Ecto neural progenitor cell (in vitro differentiated cells): Measurements from ENCODE around the gene MS4A10.
"Not testable (repeated sequence)": the region's sequence is repeated elsewhere in the genome, so short reads cannot be mapped to it uniquely, and the experiment has no call there.

Source experiments
- DNase-seq: peaks from one replicate; pipeline ENCODE4 v3.0.0-alpha.2; 2018; ENCODE audit warnings: low spot score

Gene MS4A10

DNA sequence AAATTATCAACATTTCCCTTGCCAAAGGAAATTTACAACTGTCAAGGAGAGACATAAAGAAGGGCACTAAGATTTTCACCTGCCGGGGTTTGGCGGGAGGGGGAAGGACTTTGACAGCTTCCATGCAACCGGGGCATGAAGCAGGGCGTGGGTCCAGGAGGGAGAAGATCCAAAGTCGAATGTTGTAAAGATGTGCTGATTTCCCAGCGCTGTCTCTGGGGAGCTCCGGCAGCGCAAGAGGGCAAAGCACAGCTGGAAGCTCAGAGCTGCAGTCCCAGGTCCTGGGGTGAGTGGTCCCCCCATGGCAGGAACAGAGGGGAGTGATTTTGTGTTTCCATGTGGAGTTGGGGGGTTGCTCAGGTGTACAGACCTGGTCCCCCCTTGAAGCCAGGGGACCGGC lies at the start of gene MS4A10:
TSS of gene MS4A10 (plus strand) at position 198 of the 400 bp plus-strand sequence. CDS start 5,003 bp downstream, outside the sequence.
- no peak for DNase-seq

DNA sequence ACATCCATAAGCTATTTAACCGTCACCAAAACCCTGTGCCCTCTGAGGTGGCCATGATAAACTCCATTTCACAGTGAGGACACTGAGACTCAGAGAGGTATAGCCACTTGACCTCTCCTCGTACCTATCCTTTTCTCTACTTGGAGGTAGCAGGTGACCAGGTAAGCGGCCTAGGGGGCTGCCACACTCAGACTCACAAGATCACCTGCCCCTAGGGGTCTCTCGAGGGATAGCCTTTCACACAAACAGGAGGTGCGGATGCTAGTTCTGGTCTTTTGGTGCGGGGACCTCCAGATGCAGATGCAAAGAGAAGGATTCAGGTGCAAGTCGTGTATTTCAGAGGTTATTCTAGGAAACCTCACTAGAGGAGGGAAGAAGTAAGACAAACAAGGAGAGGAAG lies 46.0 kb upstream of the MS4A10 start:
- no peak for DNase-seq

DNA sequence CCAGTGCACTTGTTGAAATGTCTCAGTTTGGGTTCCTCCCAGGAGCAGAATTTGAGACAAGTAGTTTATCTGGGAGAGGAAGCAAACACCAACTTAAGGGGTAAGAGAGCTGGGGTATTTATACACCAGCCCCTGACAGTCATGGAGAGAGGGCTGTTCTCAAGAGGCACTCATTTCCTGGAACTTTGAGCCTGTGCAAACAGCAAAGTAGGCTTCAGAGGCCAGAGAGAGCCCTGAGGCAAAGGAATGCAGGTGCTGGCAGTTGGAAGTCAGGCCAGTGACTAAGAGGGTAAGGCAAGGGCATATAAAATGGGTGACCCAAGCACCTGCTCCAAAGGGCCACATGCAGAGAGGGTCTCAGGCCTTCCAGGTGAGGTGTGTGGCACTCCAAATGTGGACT lies 44.6 kb upstream of the MS4A10 start:
- DNase-seq, result no peak

DNA sequence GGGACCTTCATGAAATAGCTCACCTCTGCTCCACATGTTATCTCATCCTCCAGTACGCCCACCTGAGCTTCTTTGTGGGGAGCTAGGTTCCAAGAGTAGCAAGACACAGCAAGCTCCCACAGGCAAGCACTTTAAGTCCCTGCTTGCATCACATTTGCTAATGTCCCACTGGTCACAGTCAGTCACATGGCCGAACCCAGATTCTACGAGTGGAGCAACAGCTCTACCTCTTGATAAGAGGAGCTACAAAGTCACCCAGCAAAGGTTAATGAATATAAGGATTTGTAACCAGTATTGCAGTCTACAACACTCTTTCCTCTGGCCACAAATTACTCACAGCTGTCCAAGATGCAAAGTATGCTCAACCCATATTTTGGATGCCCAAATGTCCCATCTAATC lies 43.7 kb upstream of the MS4A10 start:
- DNase-seq, result no peak

DNA sequence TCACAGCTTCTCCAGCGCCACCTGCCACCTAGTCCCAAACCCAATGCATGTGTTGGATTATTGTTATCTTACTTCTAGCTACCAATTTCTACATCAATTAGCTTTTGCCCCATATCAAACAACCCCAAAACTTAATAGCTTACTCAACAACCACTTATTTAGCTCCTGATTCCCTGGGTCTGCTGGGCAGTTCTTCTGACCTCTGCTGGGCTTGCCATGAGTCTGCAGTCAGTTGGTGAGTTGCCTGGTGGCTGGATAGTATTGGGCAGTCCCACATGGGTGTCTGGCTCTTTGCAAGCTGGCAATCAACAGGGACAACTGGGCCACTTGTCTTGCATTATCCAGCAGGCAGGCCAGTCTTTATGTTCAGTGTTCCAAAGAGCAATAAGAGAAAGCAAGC lies 42.1 kb upstream of the MS4A10 start:
- no peak for DNase-seq

DNA sequence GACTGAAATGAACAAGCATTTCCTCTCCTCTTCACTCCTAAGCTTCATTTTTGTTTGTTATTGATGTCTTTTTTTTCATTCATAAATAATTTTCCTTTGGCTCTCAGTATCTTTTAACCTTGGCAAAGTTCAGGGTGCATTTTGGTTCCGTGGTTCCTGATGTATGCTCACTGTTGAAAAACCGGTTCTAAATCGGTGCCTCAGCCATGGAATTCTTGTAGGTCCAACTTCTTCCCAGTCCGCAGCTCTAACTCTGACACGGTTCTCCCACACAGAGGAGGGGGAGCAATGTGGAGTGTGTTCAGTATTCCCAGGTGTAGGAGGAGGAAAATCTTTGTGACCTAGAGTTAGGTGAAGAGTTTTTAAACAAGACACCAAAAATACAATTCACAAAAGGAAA lies 41.0 kb upstream of the MS4A10 start:
- DNase-seq, result no peak

DNA sequence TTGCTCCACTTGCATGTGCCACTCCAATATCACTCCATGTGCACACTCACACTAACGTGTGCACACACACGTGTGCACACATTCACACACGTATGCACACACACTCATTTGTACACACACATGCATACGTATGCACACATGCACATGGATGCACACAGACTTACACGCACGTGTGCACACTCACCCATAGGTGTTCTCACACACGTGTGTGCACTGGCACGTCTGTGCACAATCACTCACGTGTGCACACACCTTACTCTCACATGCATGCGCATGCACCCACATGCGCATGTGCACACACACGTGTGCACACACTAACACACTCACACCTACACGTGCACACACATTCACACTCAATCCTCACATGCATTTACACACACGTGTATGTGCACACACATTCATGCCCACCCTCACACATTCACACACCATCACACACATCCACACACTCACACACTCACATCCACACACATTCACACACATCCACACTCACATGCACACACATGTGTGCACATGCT lies 37.7 kb upstream of the MS4A10 start:
- DNase-seq, result no peak

DNA sequence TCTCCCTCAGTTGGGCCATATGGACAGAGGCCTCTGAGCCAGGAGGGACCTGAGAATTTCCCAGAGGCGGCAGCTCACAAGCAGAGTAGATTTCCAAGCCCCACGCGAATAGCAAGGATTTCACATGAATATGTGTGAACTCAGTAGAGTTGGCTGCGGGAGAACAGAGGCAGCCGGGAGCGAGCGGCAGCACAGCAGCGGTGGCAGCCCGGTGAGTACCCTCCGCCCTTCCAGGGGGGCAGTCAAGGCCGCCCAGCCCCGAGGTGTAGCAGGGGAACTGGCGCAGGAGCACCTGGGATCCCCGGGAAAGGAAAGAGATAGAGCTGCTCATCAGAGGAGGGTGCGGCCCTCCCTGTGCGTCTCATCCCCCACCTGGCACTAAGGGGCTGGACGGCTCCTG lies 36.9 kb upstream of the MS4A10 start:
- DNase-seq, result no peak

DNA sequence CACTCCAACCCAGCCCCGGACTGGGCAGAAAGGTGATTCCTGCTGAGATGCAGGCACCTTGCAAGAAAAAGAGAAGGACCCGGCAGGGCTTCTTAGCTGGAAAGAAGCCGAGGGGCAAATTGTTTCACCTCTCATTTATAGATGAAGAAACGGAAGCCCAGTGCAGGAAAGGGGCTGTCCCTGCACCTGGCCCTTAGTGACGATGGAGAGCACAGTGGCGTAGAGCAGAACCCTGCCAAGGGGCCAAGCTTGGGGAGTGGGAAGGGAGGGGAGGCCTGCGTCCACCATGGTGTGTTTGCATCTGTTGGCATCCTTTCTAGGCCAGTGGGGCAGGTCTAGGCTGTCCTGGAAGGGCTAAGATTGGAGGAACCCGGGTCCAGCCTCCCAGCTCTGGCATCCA lies 36.3 kb upstream of the MS4A10 start:
- no peak for DNase-seq

DNA sequence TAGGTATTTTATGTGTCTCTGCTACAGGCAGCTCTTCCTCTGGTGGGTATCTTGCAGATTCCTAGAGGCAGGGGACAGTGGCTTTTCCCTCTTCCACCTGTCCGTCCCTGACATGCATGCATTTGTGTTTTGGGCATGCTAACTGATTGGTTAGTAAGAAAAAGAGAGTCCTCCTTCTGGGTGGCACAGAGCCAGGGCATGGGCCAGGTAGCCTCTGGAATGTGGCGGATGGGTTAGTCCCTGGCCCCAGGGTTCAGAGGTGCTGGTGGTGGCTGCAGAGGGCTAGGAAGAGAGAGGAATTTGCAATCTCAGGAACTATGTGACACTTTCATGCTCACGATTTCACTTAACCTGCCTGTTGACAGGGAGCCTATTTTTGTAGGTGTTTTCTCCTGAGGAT lies 34.2 kb upstream of the MS4A10 start:
- no peak for DNase-seq

DNA sequence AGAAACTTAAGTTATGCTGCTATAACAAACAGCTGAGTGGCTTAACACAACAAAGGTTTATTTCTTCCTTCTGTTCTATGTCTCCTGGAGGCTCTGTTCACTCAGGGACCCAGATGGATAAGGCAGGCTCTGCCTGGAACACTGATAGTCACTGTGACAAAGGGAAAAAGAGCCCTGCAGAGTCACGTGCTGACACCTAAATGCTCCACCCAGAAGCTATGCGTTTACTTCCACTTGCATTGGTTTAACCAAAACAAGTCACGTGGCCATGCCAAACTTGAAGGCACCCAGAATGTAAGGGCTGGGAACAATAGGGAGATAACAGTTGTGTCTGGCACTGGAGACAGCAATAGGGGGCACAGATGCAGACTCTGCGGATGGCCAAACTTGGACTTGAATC lies 31.8 kb upstream of the MS4A10 start:
- DNase-seq, result no peak

DNA sequence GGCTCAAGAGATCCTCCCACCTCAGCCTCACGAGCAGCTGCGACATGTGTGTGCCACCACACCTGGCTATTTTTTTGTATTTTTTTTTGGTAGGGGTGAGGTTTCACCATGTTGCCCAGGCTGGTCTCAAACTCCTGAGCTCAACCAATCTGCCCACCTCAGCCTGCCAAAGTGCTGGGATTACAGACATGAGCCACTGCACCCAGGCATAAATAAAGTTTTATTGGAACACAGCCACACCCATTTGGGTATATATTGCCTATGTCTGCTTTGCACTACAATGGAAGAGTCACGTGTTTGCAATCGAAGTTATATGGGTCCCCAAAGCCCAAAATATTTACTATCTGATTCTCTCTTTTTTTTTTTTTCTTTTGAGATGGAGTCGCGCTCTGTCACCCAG lies 30.2 kb upstream of the MS4A10 start:
- no peak for DNase-seq

DNA sequence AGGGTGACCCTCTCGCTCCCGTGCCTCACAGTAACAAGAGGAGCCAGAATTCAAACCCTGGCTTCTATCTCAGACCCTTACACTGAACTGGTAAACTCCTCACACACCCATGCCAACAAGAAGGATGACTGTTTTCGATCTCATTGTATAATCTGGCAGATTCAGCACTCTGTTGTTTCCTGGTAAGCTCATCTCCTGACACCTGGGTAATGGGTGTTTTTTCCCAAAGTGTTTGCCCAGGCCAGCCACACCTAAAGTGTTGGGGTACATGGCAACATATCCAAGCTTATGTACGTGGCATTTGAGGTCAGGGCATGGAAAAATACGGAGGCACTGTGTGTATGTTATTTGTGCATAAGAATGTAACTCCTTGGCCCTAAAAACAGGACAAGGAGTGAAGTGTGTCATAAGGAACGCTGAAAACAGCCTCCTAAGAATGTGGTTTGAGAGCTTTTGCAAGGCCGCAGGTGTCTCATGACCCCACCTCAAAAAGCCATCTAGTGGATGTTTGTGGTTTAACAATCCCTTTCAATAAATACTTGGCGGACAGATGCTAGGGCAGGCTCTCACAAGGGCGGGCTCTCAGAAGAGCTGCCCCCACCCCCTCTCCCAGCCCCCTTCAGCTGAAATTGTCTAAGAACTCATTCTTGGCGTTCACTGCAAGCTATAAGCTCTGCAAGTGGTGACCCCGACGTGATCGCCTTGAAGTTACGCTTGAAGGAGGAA lies 28.7 kb upstream of the MS4A10 start, which contains the start of gene MS4A15:
TSS of gene MS4A15 (plus strand) at position 561 of the 726 bp plus-strand sequence. CDS start 6,867 bp downstream, outside the sequence.
- DNase-seq, result no peak

DNA sequence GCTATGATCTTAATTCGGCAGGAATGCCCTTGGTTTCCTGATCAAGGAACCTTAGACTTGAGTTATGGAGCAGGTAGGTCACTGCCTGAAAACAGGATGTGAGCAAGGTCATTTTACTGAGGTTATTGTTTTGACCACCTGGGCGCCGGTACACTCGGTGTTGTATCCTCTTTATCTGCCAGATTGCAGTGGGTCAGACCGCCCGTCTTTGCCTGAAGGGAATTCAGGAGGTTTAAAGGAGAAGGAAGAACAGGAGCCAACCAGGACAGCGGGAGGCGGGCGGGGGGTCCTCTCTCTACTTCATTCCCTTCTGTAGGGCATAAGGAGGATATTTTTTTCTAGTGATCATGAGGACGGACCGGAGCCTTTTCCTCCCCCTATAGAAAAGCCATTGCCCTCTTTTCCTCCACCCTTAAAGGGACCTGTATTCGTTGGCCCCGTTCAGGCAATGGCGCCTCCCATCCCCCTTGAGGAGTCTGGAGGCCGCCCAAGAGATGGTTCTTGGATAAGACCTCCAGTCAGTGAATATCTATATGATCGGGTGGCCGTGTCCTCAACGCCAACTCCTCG lies 27.8 kb upstream of the MS4A10 start:
- DNase-seq, result no peak

DNA sequence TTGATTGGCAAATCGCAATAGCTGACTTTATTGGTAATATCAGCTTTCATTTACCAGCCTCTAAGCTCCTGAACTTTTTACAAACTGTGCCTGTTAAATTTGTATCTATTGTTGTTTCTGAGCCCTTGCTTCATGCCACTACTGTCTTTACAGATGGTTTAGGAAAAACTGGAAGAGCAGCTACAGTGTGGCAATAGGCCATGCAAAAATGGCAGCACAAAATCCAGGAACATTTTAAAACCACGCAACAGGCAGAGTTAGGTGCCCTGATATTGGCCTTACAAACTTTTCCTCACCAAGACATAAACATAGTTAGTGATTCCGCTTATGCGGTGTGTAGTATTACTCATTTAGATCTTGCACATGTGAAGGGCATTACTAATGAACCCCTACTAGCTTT lies 26.5 kb upstream of the MS4A10 start:
- not testable (repeated sequence) for DNase-seq

DNA sequence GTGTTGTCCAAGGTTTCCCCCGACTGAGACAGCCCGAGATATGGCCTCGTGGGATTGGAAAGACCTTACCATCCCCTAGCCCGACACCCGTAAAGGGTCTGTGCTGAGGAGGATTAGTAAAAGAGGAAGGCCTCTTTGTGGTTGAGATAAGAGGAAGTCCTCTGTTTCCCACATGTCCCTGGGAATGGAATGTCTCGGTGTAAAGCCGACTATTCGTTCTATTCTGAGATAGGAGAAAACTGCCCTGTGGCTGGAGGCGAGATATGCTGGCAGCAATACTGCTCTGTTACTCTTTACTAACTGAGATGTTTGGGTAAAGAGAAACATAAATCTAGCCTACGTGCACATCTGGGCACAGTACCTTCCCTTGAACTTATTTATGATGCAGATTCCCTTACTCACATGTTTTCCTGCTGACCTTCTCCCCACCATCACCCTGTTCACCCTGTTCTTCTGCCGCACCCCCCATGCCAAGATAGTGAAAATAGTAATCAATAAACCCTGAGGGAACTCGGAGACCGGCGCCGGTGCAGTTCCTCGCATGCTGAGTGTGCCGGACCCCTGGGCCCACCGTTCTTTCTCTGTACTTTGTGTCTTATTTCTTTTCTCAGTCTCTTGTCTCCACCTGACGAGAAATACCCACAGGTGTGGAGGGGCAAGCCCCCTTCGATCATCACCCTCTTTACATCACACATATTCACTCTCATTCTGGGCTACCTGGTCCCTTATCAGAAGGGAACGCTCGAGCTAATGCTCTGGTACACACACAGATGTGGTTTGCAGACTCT lies 25.5 kb upstream of the MS4A10 start:
- DNase-seq, result not testable (repeated sequence)

DNA sequence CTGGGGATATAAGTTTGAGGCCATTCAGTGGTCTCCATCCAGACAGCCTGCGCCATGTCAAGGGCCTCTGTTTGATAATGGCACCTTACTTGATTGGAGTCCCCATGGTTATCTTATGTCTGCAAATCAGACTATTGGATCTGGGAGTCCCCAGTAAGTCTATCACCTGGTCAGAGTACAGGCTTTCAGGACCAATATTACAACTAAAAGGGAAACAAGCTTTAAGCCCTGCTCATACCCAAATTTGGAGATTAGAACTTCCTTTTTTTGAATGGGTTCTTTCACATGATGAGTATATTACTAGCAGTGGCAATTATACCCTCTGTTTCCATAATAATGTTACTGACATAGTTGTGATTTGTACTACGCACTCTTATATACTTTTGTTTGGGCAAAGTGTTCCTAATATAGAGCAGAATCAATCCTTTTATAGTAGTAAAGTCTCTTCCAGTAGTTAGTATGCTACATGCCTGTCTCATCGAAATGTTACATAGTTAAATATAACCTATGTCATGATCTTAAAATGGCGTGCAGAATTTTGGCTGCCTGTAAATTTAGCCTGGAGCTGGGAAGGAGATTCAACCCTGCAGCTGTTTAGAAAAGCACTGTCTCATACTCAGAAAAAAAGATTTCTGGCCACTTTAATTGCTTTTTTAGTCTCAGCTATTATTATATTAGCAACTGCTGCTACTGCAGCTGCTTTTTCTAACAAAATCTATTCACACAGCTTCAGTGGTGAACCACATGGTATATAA lies 23.5 kb upstream of the MS4A10 start:
- no peak for DNase-seq

DNA sequence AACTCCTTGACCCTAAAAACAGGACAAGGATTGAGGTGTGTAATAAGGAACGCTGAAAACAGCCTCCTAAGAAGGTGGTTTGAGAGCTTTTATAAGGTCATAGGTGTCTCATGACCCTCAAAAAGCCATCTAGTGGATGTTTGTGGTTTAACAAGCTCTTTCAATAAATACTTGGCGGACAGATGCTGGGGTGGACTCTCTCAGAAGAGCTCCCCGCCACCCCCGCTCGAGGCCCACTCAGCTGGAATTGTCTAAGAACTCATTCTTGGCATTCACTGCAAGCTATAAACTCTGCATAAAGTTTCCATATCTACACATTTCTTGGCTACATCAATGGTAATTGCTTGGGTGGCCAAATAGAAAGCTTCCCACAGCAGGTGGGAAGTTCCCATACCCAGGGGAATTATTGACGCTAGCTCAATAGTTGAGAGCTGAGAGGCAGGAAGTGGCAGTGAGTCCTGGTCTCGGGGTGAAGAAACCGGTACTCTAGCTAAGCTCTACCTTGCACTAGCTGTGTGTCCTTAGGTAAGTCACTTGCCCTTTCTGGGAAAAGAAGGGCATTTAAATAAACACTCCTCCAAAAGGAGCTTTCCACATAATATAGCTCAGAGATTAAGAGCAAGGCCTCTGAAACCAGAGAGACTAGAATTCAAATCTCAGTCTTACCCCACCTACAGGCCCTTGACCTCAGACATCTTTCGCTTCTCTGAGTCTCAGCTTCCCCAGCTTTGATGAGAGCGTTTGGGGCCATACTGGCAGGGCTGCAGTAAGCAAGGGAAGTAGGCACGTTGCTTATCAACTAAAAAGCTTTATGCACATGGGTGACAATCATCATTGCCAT lies 22.1 kb upstream of the MS4A10 start:
- no peak for DNase-seq

DNA sequence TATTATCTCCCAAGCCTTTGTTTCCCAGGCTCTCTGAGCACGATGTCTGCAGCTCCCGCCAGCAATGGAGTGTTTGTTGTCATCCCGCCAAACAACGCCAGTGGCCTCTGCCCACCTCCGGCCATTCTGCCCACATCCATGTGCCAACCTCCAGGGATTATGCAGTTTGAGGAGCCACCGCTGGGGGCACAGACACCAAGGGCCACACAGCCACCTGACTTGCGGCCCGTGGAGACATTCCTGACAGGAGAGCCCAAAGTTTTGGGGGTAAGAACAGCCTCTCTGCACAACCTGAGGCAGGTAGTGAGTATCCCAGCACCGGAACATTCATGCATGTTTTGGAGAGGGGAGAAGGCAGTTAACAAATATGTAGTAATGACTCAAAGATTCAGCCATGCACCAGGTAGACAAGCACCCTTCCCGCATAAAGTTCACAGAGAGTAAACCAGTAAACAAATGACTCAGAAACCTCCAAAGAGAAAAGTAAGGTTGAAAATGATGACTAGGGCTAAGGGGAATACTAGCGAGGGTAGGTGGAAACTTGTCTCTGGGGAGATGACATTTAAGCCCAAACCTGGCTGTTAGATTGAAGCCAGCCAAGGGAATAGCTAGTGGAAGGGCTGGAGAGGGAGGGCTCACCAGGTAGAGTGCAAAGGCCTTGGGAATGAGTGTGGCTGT lies 21.3 kb upstream of the MS4A10 start:
- DNase-seq, result no peak

DNA sequence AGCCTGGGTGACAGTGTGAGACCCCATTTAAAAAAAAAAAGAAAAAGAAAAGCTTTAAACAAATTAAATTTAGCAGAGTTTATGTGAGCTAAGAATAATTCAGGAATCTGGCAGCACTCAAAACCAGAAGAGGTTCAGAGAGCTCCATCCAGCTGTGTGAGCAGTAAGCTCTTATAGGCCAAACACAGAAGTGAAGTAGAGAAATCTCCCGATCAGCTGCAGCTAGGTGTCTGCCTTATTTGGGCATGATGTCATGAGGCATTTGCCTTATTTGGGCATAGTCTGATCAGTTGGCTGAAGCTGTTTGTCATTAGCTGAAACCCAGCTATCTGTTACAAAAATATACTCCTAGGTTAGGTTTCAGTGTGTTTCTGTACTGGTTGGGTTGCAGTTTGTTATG lies 20.3 kb upstream of the MS4A10 start:
- no peak for DNase-seq

DNA sequence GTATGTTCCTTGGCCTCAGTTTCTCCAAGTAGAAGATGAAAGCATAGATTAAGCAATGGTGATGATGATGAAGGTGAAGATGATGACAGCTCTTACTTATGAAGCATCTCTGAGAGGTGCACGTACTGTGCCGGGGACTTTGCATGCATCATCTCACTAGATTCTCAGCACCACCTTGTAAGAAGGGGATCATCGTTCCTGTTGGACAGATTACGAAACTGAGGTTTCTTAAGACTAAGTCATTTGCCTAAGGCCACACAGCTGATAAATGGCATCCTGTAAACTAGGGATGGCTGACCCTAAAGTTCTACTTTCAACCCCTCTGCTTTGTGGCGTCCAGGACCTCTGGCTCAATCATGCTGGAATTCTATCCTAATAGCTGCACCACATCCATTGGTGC lies 19.8 kb upstream of the MS4A10 start:
- no peak for DNase-seq
